ENCODE results near the gene NBEA. TPM values are rescaled to one million over a fixed set of nuclear protein-coding genes. Genes with fewer than 3 reads are reported as not detected.
"Not testable (repeated sequence)": the region's sequence is repeated elsewhere in the genome, so short reads cannot be mapped to it uniquely, and the experiment has no call there.

The NBEA gene
- total RNA-seq, 1 experiment from 2014 or later: 0.75 TPM

- no peak for DNase-seq (ENCODE audit: low read depth)
Observed at GRCh38 chr13:35379663-35380062, 437.6 kb downstream of the NBEA start.

- DNase-seq (ENCODE audit: low read depth): no peak
Observed at GRCh38 chr13:35387682-35388250, 445.7 kb downstream of the NBEA start.

GRCh38 chr13:35388441-35389355, 446.6 kb downstream of the NBEA start:
- DNase-seq (ENCODE audit: low read depth): peak; percentile 0

GRCh38 chr13:35389535-35389934, 447.5 kb downstream of the NBEA start:
- no peak for DNase-seq (ENCODE audit: low read depth)

- no peak for DNase-seq (ENCODE audit: low read depth)
Observed at GRCh38 chr13:35392768-35393167, 450.7 kb downstream of the NBEA start.

GRCh38 chr13:35393886-35394285, 451.8 kb downstream of the NBEA start:
- no peak for DNase-seq (ENCODE audit: low read depth)

GRCh38 chr13:35408285-35408684, 466.2 kb downstream of the NBEA start:
- DNase-seq (ENCODE audit: low read depth): not testable (repeated sequence)

- no peak for DNase-seq (ENCODE audit: low read depth)
Observed at GRCh38 chr13:35411059-35411744, 469.1 kb downstream of the NBEA start.

- no peak for DNase-seq (ENCODE audit: low read depth)
Observed at GRCh38 chr13:35448465-35448864, 506.4 kb downstream of the NBEA start.

- DNase-seq (ENCODE audit: low read depth): no peak
Observed at GRCh38 chr13:35449821-35450220, 507.8 kb downstream of the NBEA start.

GRCh38 chr13:35455022-35455421, 513.0 kb downstream of the NBEA start:
- no peak for DNase-seq (ENCODE audit: low read depth)

- no peak for DNase-seq (ENCODE audit: low read depth)
Observed at GRCh38 chr13:35457258-35457657, 515.2 kb downstream of the NBEA start.

GRCh38 chr13:35460061-35460460, 518.0 kb downstream of the NBEA start:
- DNase-seq (ENCODE audit: low read depth): no peak

- DNase-seq (ENCODE audit: low read depth): no peak
Observed at GRCh38 chr13:35465371-35465770, 523.3 kb downstream of the NBEA start.

GRCh38 chr13:35468195-35468594, 526.1 kb downstream of the NBEA start:
- no peak for DNase-seq (ENCODE audit: low read depth)

GRCh38 chr13:35469806-35470525, 527.9 kb downstream of the NBEA start:
- DNase-seq (ENCODE audit: low read depth): no peak

GRCh38 chr13:35470671-35471661, 528.9 kb downstream of the NBEA start:
- no peak for DNase-seq (ENCODE audit: low read depth)

- DNase-seq (ENCODE audit: low read depth): no peak
Observed at GRCh38 chr13:35471706-35472322, 529.7 kb downstream of the NBEA start.

- no peak for DNase-seq (ENCODE audit: low read depth)
Observed at GRCh38 chr13:35472323-35472881, 530.3 kb downstream of the NBEA start.
